Ramos (cell line): ENCODE data around the gene SMIM9.
"Not testable (repeated sequence)": the region's sequence is repeated elsewhere in the genome, so short reads cannot be mapped to it uniquely, and the experiment has no call there.

ENCODE experiments used
- in situ Hi-C: fragments of 300-500 bp; cut with MboI; formaldehyde crosslinking; loops from one replicate; pipeline ENCODE4 v1.14.3; 2022; ENCODE audit warnings: low sequenced_read_pairs; ENCODE audit not compliant: unreplicated experiment

Gene SMIM9

DNA sequence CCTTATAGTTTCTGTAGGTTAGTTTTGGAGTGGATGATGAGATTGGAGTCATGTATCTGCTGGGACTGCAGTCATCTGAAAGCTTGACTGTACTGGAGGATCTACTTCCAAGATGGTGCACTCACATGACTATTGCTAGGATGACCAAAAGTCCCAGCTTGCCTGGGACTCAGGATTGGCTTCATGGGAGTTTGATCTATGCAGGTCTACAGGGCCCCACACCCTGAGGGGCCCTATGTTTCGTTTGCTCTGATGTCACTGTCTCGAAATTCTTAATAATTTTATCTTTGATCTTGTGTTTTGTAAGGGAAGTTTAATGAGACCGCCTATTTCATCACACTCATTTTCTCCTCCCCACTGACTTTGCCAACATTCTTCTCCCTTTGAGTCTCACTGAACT is at the start of gene SMIM9:
Gene SMIM9, minus strand, starts transcription at position 101 of the 400 bp plus-strand sequence. CDS start 3,806 bp downstream, outside the sequence.
- in situ Hi-C loops: loop anchor here (25.0 kb wide), 1 partner anchor 247 kb away; the partner anchor contains the start of gene CTAG1A

DNA sequence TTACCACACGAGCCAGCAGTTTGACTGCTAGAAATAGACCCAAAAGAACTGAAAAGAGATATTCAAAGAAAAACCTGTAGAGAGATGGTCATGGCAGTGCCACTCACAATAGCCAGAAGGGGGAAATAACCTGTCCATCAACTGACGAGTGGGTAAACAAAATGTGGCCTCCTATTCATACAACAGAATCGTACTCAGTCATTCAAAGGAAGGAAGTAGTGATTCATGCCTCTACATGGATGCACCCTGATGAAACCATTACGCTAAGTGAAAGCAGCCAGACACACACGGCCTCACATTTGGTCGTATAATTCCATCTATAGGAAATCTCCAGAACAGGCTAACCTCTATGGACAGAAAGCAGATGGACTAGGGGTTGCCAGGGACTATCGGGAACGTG is 49.6 kb upstream of the SMIM9 start:
- in situ Hi-C loops: not testable (repeated sequence)

DNA sequence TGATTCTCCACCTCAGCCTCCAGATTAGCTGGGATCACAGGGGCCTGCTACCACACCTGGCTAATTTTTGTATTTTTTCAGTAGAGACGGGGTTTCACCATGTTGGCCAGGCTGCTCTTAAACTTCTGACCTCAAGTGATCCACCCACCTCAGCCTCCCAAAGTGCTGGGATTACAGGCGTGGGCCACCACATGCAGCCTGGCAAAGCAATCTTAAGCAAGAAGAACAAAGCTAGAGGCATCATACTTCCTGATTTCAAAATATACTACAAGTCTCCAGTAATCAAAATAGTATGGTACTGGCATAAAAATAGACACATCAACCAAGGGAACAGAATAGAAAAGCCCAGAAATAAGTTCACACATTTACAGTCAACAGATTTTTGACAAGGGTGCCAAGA is 38.9 kb upstream of the SMIM9 start:
- in situ Hi-C loops: loop anchor here (10.0 kb wide), 1 partner anchor 59 kb away; no protein-coding TSS in a partner anchor

DNA sequence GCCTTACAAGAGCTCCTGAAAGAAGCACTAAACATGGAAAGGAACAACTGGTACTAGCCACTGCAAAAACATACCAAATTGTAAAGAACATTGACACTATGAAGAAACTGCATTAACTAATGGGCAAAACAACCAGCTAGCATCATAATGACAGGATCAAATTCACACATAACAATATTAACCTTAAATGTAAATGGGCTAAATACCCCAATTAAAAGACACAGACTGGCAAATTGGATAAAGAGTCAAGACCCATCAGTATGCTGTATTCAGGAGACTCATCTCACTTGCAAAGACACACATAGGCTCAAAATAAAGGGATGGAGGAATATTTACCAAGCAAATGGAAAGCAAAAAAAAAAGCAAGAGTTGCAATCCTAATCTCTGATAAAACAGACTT is 34.1 kb upstream of the SMIM9 start:
- in situ Hi-C loops: not testable (repeated sequence)

DNA sequence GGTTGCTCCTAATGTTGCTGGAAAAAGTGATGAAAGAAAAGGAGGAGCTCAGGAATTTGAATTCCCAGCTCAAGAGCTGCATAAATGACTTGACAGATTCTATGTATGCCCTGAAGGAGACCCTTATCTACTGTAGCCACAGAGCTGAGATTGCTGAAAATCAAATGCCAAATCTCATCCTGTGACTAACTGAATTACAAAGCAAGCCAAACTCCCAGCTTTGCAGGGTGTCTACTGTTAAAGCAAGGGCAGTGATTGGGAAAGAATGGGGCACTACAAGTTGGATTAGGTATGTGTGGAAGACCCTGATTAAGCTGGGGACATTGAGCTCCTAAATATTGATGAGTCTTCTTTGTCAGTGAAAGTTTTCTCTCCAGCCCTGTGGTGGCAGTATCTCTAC is 20.8 kb upstream of the SMIM9 start:
- in situ Hi-C loops: no loop called here

DNA sequence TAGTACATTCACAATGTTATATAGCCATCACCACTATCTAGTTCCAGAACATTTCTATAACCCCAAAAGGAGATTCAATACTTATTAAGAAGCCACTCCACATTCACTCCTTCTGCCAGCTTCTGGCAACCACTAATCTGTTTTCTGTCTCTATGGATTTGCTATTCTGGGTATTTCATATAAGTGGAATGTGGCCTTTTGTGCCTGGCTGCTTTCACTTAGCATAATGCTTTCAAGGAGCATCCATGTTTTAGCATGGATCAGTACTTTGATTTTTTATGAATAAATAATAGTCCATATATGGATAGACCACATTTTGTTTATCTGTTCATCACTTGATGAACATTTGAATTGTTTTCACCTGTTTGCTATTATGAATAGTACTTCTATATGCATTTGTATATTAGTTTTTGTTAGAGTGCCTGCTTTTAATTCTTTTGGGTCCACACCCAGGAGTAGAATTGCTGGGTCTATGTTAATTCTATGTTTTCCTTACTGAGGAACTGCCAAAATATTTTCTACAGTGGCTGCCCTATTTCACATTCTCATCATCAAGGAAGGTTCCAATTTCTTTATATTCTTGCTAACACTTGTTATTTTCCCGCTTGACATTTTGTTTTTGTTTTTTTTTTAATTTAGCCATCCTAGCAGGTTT is 16.6 kb upstream of the SMIM9 start:
- in situ Hi-C loops: no loop called here

DNA sequence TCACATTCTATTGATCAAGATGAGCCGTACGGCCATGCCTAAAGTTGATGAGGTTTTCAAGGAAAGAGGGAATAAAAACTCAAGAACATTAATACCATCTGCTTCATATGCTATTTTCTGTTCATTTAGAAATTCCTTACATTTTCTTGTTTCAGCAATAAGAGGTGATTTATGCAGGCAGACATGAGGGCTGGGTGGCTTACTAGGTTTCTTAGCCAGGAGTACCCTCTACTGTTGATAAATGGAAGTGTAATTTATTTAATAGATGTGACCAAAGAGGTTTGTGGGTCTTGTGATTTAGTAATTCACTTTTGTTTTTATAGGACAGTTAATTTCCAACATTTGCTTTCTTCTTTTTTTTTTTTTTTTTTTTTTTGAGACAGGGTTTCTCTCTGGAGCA is 6.4 kb upstream of the SMIM9 start:
- in situ Hi-C loops: loop anchor here (25.0 kb wide), 1 partner anchor 254 kb away; the partner anchor contains the start of gene CTAG1A

DNA sequence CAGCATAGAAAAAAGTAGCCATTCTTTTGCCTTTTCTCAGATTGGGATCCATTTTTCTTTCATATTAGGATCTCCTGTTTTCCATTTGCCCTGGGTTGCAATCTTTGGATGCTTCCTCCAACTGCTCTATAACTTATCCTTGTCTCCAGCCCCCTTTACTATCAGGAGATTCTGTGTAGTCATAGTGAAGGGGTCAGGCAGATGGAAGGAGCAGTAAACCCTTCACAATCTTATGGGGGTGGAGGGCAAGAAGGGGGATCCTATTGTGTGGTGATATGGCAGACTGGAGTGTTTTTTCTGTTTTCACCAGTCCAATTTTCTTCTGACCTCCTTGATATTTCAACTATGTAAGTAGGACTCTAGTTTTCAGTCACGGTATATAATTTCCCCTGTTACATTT is 1.7 kb upstream of the SMIM9 start:
- in situ Hi-C loops: loop anchor here (25.0 kb wide), 1 partner anchor 249 kb away; the partner anchor contains the start of gene CTAG1A

DNA sequence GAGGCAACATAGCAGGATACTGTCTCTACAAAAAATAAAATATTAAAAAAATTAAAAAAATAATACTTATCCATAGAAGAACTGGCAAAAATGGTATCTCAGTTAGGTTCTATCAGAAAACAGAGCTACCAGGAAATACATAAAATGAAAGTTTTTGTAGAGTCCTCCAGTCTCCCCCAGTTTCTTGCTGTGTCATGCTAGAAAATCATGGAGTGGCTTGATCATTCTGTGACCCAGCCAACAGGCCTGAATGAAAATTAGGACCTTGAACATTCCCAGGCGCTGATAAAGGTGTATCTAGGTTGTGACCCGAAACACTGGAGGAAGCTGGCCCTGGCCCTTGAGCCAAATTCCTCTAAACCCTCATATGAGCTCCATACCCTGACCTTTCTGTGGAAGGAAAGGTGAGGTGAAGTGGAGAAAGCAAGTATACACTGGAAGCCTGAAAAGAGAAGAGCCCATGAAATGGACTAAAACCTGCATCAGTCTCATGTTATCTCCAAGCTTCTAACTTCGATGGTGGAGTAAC is 652 bp downstream of the SMIM9 start:
- in situ Hi-C loops: loop anchor here (25.0 kb wide), 1 partner anchor 247 kb away; the partner anchor contains the start of gene CTAG1A

DNA sequence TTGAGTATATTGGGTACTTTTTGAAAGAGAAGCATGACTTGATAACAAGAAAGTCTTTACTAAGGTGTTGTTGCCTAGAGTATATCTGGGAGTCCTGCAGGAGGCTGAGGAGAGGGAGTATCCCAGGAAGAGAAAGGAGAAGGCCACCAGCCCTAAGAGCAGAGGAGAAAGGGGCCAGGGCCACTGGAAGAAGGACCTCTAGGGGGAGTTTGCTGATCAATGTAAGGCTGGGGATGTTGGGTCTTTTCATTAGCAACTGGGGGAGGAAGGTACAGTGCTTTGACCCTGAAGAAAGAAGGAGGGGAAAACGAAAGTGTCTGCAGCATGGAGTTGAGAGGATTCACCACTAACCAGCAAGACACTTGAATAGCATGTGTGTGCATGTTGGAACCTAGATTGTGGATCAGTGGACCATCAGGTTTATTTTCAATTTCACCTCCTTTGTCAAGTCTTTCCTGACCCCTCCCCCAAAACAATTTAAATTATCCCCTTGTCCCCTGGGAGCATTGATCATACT is 4.5 kb downstream of the SMIM9 start:
- in situ Hi-C loops: loop anchor here (25.0 kb wide), 1 partner anchor 243 kb away; the partner anchor contains the start of gene CTAG1A

DNA sequence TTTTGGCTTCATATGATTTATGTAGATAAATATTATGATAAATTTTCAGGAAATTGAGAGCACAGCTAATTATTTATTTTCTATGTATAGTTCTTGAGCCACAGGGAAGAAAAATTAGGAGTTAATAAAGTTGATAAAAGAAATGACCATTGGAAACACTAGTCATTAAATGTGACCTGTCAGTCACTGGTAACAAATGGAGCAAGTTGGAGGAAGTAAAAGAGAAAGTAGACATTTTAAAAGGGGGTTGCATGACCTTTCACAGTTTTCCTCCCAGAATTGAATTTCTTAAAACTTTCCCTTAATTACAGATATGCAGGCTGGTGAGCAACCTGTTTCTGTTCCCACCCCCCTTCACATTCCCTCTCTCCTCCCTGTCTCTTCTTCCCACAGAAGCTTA is 5.3 kb downstream of the SMIM9 start:
- in situ Hi-C loops: loop anchor here (25.0 kb wide), 1 partner anchor 242 kb away; the partner anchor contains the start of gene CTAG1A

DNA sequence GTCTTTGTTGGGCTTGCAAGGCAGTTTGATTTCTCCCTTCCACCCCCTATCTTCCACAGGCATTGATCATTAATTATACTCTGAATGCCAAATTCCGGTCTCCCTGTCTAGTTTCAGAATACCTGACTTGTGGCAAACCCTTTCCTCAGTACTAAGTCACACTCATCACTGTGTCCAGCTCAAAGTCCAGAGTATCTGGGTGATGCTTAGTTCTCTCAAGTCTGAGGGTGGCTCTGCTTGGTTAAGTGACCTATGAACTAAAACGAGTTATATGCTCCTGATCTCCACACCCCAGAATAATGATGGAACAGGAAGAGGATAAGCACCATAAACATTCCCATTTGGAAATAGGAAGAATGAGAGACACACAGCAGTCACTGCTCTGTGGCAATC is 6.5 kb downstream of the SMIM9 start:
- in situ Hi-C loops: loop anchor here (25.0 kb wide), 1 partner anchor 241 kb away; the partner anchor contains the start of gene CTAG1A

DNA sequence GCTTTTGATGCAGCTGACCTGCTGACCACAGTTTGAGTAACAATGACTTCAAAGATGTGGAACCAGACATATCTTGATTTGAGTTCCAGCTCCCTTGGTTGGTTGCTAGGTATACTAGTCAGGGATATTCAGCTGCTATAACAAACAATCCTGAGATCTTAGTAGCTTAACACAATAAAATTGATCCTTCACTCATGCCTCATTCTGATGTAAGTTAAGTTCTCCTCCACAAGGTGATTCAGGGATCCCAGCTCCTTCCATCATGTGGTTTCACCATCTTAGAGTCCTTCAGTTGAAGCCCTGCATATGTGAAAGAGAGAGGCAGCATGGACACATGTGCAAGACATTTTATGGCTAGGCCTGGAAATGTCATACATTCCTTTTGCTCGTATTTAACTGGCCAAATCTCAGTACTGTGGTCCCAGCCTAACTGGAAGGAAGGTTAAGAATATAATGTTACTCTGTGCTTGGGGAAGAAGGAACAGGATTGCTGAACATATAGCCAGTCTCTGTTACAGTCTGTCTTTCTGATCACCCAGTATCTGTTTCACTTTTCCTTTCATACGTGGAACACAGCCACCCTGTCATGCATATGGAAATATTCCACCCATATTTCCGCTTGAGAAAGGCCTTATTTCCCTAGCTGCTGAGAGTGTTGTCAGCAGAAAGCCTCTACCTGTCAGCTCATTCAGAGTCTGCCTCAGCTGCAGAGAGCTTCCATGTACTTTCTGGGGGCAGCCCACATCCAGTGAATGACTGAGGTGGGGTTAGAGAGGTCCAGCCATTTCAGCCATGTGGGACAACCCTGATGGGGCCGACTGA is 7.1 kb downstream of the SMIM9 start:
- in situ Hi-C loops: loop anchor here (25.0 kb wide), 1 partner anchor 240 kb away; the partner anchor contains the start of gene CTAG1A

DNA sequence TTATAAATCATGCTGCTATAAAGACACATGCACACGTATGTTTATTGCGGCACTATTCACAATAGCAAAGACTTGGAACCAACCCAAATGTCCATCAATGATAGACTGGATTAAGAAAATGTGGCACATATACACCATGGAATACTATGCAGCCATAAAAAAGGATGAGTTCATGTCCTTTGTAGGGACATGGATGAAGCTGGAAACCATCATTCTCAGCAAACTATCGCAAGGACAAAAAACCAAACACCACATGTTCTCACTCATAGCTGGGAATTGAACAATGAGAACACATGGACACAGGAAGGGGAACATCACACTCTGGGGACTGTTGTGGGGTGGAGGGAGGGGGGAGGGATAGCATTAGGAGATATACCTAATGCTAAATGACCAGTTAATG is 8.9 kb downstream of the SMIM9 start:
- in situ Hi-C loops: loop anchor here (25.0 kb wide), 1 partner anchor 238 kb away; the partner anchor contains the start of gene CTAG1A

DNA sequence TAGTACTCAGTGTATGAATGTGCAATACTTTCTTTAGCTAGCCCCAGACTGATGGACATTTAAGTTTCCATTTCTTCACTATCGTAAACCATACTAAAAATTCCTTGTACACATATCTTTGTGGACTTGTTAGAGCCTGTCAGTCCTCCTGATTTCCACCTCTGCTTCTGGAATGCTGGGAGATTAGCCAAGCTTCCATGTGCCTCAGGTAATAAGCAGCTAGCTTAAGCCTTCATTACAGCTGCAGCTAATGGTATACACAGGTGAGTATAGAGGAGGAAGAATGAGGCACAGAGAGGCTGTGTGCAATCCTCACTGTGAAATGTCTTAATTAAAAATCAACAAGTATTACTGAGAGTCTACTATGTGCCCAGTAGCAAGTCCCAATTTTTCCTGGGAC is 9.8 kb downstream of the SMIM9 start:
- in situ Hi-C loops: loop anchor here (25.0 kb wide), 1 partner anchor 237 kb away; the partner anchor contains the start of gene CTAG1A

DNA sequence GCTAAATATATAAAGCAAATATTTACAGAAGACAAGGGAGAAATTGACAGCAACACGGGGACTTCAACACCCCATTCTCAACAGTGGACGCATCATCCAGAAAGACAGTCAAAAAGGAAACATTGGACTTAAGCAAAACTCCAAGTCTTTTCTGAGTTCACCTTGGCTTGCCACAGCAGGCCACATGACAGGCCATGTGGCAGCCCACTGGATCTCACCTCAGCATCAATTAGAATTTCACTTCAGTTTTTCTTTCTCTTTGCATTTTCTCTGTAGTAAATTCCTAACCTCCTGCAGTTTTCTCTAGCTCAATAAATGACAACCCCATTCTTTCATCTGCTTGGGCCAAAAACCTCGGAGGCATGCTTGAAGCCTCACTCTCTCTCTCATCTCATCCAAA is 12.4 kb downstream of the SMIM9 start:
- in situ Hi-C loops: no loop called here

DNA sequence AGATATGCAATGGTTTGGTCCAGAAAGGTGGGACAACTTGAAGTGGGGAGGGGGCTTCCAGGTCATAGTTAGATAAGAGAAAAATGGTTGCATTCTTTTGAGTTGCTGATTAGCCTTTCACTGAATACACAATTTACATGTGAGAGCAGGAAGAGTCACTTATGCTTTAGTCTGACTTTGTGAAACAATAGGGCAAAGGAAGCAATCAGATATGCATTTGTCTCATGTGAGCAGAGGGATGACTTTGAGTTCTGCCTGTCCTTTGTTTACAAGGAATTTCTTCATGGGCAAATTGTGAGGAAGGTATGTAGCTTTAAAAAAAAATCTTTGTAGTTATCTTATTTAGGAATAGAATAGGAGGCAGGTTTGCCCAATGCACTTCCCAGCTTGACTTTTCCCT is 12.9 kb downstream of the SMIM9 start:
- in situ Hi-C loops: no loop called here

DNA sequence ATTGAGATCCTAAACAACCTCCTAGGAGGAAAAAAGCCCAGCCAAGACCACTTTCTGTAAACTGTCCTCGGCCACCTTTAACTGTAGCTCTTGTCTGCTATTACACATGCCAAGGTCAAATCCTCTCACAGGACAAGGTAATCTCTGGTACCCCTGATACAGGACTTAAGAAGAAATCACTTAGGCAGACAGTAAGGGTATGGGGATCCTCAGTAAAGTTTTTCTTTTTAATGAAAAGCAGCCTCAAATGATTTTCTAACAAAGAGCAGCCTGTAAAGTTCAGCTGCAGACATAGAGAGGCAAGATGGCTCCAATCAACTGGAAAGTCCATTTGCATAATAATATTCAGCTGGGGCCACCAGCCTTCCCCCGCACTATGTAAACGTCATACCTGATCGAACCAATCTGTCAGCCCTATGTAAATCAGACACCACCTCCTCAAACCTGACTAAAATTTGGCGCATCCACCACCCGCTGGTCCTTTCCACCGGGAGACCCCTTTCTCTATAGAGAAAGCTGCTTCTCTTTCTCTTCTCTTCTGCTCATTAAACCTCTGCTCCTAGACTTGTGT is 14.6 kb downstream of the SMIM9 start:
- in situ Hi-C loops: loop anchor here (10.0 kb wide), 1 partner anchor 55 kb away; no protein-coding TSS in a partner anchor

DNA sequence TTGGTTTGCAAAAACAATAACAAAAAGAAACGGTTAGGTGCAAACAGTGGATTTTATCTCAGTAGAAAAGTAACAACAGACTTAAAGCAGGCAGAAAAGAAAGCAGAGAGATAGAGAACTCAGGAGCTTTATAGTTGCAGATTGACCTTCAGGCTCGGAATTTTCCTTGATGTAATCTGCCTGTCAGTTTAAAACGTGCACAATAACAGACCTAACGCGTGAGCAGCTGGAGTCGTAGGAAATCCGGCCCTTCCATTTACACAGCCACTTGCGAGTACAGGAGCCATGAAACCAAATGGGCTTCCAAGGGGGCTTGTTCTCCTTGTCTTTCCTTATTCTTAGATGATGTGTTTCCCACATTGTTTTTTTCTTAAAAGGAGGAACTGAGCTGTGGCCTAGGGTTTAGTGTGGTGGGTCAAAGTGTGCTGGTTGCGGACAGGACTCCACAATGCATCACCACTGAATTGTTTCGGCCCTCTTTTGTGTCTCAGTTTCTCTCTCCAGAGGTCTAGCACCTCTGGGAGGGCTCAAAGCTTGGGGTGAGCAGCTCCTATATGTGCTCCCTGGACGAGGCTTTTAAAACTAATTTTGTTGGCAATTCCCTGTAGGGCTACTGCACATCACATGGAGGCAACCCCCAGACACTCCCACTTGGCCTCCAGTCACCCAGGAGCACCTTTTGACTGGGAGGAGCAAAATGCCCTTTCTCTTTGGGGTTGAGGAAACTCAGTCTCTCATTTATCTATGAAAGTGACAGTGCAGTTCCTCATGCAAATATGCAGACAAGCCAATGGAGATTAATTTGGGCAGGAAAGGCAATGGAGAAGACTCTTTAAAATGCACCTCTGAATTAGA is 15.3 kb downstream of the SMIM9 start:
- in situ Hi-C loops: loop anchor here (10.0 kb wide), 1 partner anchor 56 kb away; no protein-coding TSS in a partner anchor
